Right cardiac atrium (tissue), 5 donors: ENCODE data around the gene PPP1R14C. TPM values are rescaled to one million over a fixed set of nuclear protein-coding genes. Genes with fewer than 3 reads are reported as not detected.

Source experiments
- ATAC-seq, 2 donors: fragments of 200-7000 bp; cut with Tn5 transposase; one replicate each; pipeline versions ENCODE4 v1.8.0 to v1.9.1; 2020; ENCODE audit warnings: moderate library complexity in 2 of 2, mild to moderate bottlenecking in 1 of 2
- DNase-seq, 3 donors: peaks; one replicate each; pipeline ENCODE4 v3.0.0-alpha.2; 2020
- H3K27ac ChIP-seq: one replicate; pipeline ENCODE4 v1.5.1; 2013; ENCODE audit warnings: mild to moderate bottlenecking, low read length, control low read depth, moderate library complexity
- H3K27me3 ChIP-seq: one replicate; pipeline ENCODE4 v1.6.1; 2013; ENCODE audit not compliant: control insufficient read depth, insufficient read depth
- H3K4me1 ChIP-seq: one replicate; pipeline ENCODE4 v1.6.1; 2013; ENCODE audit warnings: low read length; ENCODE audit not compliant: control insufficient read depth, insufficient read depth
- H3K4me3 ChIP-seq: one replicate; pipeline ENCODE4 v1.5.1; 2013; ENCODE audit warnings: low read length, control low read depth
- H3K9me3 ChIP-seq: one replicate; pipeline ENCODE4 v1.6.1; 2013; ENCODE audit warnings: low read length; ENCODE audit not compliant: control insufficient read depth
- WGBS: extraction: QIAGEN DNeasy Blood & Tissue Kit; methylation state at CpG from one replicate; pipeline ENCODE4 v1.1.7; 2013; 5-methylcytosine and 5-hydroxymethylcytosine counted together
- intact Hi-C, 4 donors: fragments of 100-400 bp; cut with DNase I; formaldehyde crosslinking; loops; one replicate each; pipeline versions ENCODE4 v1.11.0 to v1.14.0; 2022 to 2023
- long read RNA-seq, 4 donors: library from polyadenylated mRNA; unstranded; transcript quantifications; one replicate each; pipeline ENCODE4 v2.0.0, GENCODE V29; 2020 to 2021
- polyA plus RNA-seq: library from polyadenylated mRNA; stranded (reverse); fragments of 200-250 nt; gene quantifications from one replicate; pipeline ENCODE4 v1.2.3, GENCODE V29; 2013
- total RNA-seq, 4 donors: library from RNA; stranded (reverse); fragmentation: NEBNext Ultra II Directional; extraction: Animal tissue kit (Norgen Biotek cat#: 25700); gene quantifications; one replicate each; pipeline ENCODE4 v1.2.1, GENCODE V29; 2021
- donor health status: healthy with polysubstance abuse.
- donor health status: DM: no; HTN: yes; CAD: no.
- donor health status: DM: no; HTN: no; CAD: no.
- donor health status: DM: no; HTN: yes; CAD: no; lungs with severe emphysema.
- donor health status: DM: yes; HTN: yes; CAD: no.

Gene PPP1R14C, protein sequence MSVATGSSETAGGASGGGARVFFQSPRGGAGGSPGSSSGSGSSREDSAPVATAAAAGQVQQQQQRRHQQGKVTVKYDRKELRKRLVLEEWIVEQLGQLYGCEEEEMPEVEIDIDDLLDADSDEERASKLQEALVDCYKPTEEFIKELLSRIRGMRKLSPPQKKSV
- total RNA-seq (100 to 1,000 TPM in 3 of 4 donors, 10 to 100 TPM in 1; 90.7 to 170 (median 103) TPM), polyA plus RNA-seq (92.8 TPM)
- long read RNA-seq, donor 1, transcript PPP1R14C-201 (4 exons, 2,152 nt): major isoform, 368 of 387 reads
- long read RNA-seq, donor 1, partial matches to known transcripts: 5 of 387 reads
- long read RNA-seq, donor 1, other reads (novel, unspliced or antisense): 14 of 387 reads
- long read RNA-seq, donor 2, transcript PPP1R14C-201 (4 exons, 2,152 nt): major isoform, 107 of 112 reads
- long read RNA-seq, donor 2, partial matches to known transcripts: 0 of 112 reads
- long read RNA-seq, donor 2, other reads (novel, unspliced or antisense): 5 of 112 reads
- long read RNA-seq, donor 3, transcript PPP1R14C-201 (4 exons, 2,152 nt): major isoform, 69 of 97 reads
- long read RNA-seq, donor 3, partial matches to known transcripts: 11 of 97 reads
- long read RNA-seq, donor 3, other reads (novel, unspliced or antisense): 17 of 97 reads
- long read RNA-seq, donor 4, transcript PPP1R14C-201 (4 exons, 2,152 nt): major isoform, 165 of 172 reads
- long read RNA-seq, donor 4, partial matches to known transcripts: 3 of 172 reads
- long read RNA-seq, donor 4, other reads (novel, unspliced or antisense): 4 of 172 reads

DNA sequence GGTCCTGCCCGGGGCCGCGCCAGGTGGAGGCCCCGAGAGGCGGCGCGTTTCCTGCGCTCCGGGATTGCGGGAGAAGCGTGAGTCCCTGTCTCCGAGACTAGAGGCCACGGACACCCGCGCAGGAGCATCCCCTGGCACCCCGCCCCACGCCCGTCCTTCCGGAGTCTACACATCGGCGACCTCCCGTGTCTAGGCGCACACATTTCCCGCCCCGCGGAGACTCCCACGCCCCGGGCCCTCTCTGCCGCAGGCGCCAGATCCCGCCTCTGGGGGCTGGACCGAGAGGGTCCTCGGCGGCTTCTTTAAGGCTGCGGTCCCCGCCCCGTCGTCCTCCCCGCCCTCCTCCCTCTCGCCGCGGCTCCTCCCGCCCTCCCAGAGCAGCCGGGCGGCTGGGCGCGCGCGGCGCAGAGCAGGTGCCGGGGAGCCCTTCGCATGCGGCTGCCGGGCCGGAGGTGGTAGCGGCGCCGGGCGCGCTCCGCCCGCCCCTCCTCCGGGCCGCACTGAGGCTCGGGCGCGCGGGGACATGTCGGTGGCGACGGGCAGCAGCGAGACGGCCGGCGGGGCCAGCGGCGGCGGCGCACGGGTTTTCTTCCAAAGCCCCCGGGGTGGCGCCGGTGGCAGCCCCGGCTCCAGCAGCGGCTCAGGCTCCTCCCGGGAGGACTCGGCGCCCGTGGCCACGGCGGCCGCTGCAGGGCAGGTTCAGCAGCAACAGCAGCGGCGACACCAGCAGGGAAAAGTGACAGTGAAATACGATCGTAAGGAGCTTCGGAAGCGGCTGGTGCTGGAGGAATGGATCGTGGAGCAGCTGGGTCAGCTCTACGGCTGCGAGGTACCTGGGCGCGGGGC, at the start of gene PPP1R14C:
Gene PPP1R14C (plus strand): TSS at position 375 of the 846 bp plus-strand sequence. CDS start 149 bp downstream, at position 524.
- peak within 1 kb of the TSS; percentile 68 for H3K27ac ChIP-seq
- H3K4me3 ChIP-seq: peak within 1 kb of the TSS; percentile 80
- H3K4me1 ChIP-seq: no peaks in the 10 kb centered on the region
- DNase-seq (peak; percentile 26 to 77 (median 74)), ATAC-seq (peak; percentile 83 to 85)
- under 1% methylated on average over 103 of the region's 103 CpGs for WGBS
- no peaks in the 10 kb centered on the region for H3K27me3 ChIP-seq
- intact Hi-C loops: no loop called here
- no peaks in the 10 kb centered on the region for H3K9me3 ChIP-seq

DNA sequence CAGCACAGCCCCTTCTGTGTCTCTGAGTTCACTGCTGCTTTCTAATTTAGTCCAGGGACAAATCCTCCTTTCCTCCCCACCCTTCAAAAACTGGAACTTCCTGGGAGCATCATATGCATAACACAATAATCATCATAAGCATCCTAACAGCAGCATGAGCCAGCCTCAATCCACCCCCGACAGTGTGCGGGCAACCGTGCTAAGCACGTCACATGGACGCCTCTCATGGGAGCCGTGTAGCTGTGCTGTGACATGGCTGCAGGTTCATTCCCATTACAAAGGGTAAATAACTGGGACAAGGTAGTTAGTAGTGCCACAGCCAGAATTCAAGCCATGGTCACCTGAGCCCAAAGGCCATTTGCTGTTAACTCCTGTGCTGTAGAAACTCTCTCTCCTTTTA, 49.4 kb upstream of the PPP1R14C start:
- Histone ChIP-seq H3K27ac (no peak overlapping the region), H3K4me3 (no peak overlapping the region), H3K9me3 (no peaks in the 10 kb centered on the region), H3K27me3 (no peaks in the 10 kb centered on the region), H3K4me1 (no peaks in the 10 kb centered on the region)
- ATAC-seq: no peak
- no peak for DNase-seq
- WGBS: 87% methylated on average over 6 of the region's 6 CpGs
- intact Hi-C loops: no loop called here

DNA sequence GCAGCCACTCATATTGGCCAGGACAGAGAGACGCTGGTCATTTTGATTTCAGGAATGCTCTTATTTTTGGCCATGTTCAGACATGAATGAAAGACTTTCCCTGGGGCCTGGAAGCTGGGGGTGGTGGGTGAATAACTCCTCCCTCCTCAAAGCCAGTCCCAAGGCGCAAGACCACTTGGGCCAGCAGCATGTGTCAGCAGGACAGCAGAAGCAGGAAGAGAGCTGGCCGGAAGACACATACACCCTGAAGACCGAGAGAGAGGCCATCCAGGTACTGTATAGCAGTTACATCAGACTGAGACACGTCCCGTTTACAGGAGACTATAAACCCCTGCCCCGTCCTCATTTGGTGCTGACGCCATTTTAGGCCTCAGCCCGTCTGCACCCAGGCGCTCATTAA, 44.7 kb upstream of the PPP1R14C start:
- Histone ChIP-seq H3K27me3 (no peaks in the 10 kb centered on the region), H3K4me1 (no peaks in the 10 kb centered on the region), H3K9me3 (no peaks in the 10 kb centered on the region), H3K4me3 (no peak overlapping the region), H3K27ac (no peak overlapping the region)
- 89% methylated on average over 10 of the region's 10 CpGs for WGBS
- ATAC-seq (no peak), DNase-seq (no peak)
- intact Hi-C loops: no loop called here

DNA sequence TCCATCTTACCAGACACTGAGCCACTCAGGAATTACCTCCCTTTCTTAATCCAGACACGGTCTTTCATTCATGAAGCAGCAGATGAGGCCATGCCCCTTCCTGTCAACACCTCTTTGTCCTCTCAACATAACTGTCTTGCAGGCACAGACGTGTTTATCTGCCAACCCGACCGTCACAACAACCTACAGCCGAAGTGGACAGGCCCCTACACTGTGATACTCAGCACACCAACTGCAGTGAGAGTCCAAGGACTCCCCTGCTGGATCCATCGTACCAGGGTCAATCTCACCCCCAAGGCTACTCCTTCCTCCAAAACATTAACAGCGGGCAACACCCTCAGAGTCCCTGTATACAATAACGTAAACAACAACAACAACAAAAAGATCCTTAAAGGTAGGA, 43.3 kb upstream of the PPP1R14C start:
- no peak for ATAC-seq
- Histone ChIP-seq H3K4me1 (no peaks in the 10 kb centered on the region), H3K27ac (no peak overlapping the region)

DNA sequence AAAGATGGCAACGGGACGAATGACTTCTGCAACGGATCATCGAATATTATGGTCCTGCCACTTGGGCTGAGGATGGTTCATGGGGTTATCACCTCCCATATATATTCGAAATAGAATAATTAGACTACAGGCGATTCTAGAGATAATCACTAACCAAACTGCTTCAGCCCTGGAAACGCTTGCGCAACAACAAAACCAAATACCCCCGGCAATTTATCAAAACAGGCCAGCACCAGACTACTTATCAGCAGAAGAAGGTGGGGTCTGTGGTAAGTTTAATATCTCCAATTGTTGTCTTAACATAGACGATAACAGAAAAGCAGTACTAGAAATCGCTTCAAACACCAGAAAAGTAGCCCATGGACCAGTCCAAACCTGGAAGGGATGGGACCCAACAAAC, 42.9 kb upstream of the PPP1R14C start:
- H3K9me3 ChIP-seq: no peaks in the 10 kb centered on the region
- DNase-seq (no peak), ATAC-seq (no peak)
- H3K27ac ChIP-seq: no peak overlapping the region
- H3K4me1 ChIP-seq: no peaks in the 10 kb centered on the region
- H3K27me3 ChIP-seq: no peaks in the 10 kb centered on the region
- no peak overlapping the region for H3K4me3 ChIP-seq
- intact Hi-C loops: no loop called here
- 90% methylated on average over 11 of the region's 11 CpGs for WGBS

More for the DNA sequence above, 43.3 kb upstream of the PPP1R14C start:
- no peak for DNase-seq
- intact Hi-C loops: no loop called here
- Histone ChIP-seq H3K27me3 (no peaks in the 10 kb centered on the region), H3K4me3 (no peak overlapping the region), H3K9me3 (no peaks in the 10 kb centered on the region)
- WGBS: 64% methylated on average over 8 of the region's 8 CpGs

DNA sequence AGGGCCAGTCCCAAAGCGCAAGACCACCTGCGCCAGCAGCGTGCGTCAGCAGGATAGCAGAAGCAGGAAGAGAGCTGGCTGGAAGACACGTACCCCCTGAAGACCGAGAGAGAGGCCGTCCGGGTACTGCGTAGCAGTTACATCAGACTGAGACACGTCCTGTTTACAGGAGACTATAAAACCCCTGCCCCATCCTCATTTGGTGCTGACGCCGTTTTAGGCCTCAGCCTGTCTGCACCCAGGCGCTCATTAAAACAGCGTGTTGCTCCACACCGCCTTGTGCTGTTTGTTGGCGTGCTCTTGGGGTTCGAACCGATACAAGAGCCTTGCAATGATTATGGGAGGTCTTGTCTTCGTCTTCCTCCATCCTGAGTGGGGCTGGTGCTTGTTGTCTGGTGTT, 42.1 kb upstream of the PPP1R14C start:
- ATAC-seq (no peak), DNase-seq (no peak)
- H3K27me3 ChIP-seq: no peaks in the 10 kb centered on the region
- H3K4me1 ChIP-seq: no peaks in the 10 kb centered on the region
- H3K9me3 ChIP-seq: no peaks in the 10 kb centered on the region
- intact Hi-C loops: no loop called here
- 93% methylated on average over 19 of the region's 19 CpGs for WGBS
- no peak overlapping the region for H3K27ac ChIP-seq
- no peak overlapping the region for H3K4me3 ChIP-seq

DNA sequence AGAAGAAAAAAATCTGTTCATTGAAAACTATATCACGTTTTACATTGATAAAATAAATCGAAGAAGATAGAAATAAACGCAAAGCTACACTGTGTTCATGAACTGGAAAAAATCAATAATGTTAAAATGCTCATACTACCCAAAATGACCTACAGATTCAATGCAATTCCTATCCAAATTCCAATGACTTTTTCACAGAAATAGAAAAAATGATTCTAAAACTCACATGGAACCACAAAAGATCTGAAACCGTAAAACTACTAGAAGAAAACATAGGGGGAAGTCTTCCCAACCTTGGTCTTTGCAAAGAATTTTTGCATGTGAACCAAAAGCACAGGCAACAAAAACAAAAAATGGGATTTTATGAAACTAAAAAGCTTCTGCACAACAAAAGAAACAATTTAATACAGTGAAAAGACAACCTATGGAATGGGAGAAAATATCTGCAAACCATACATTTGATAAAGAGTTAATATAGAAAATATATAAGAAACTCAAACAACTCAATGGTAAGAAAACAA, 40.0 kb upstream of the PPP1R14C start:
- WGBS: 92% methylated on average over 4 of the region's 4 CpGs
- Histone ChIP-seq H3K27me3 (no peaks in the 10 kb centered on the region), H3K4me1 (no peaks in the 10 kb centered on the region), H3K4me3 (no peak overlapping the region), H3K9me3 (no peaks in the 10 kb centered on the region), H3K27ac (no peak overlapping the region)
- no peak for DNase-seq
- intact Hi-C loops: no loop called here
- ATAC-seq: no peak

DNA sequence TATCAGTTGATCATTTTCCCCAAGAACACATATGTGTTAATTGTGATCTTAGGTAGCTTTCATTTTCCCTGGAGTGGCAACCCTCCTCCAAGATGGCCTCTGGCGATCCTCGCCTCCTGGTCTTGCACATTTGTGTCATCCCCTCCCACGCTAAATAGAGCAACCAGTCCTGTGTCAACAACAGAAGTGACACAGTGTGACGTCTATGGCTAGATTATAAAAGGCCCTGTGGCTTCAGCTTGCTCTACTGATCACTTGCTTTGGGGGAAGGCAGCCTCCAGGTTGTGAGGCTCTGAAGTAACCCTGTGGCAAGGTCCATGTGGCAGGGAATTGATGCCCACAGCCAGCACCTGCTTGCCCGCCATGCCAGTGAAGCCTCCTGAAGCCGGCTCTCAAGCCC, 30.6 kb upstream of the PPP1R14C start:
- Histone ChIP-seq H3K9me3 (no peaks in the 10 kb centered on the region), H3K27ac (no peak overlapping the region), H3K27me3 (no peaks in the 10 kb centered on the region), H3K4me1 (no peaks in the 10 kb centered on the region), H3K4me3 (no peak overlapping the region)
- DNase-seq (no peak), ATAC-seq (no peak)
- intact Hi-C loops: no loop called here
- WGBS: 89% methylated on average over 6 of the region's 6 CpGs

DNA sequence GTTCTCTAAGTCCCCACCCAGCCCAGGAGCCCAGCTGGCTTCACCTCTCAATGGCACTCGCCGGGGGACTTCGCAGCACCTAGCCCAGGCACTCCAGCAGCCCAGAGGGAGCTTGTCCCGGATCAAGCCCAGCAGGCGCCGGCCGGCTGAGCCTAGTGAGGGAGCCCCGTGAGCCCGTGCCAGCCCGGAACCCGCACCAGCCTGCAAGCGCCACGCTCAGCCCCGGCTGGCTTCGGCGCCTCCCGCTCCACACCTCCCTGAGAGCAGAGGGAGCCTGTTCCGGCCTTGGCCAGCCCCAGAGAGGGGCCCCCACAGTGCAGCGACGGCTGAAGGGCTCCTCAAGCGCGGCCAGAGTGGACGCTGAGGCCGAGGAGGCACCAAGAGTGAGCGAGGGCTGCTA, 27.1 kb upstream of the PPP1R14C start:
- 98% methylated on average over 25 of the region's 25 CpGs for WGBS
- intact Hi-C loops: no loop called here

DNA sequence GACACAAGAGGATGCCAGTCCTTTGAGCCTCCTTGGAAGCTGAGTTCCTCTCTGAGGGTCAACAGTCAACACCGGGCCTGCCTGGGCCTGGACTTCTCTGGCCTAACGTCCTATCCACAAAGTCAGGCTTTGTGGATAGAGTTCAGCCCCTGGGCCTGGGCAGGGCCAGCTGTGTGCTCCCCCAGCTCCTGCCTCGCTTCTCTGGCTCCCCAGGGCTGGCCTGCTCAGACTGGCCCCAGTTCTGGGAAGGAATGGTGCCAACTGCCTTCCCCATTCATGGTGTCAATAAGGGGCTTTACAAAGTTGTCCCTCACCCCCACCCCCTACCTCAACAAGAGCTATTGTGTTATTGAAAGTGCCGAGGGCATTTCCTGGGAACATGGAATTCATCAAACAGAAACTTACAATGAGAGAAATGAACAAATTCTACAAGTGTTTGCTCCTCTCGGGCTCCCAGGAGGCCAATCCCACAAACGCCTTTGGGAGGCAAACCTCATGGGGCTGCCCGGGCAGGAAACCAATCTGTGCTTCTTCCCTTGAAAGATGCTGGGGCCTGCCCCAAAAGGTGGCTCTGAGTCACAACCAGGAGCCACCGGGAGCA, 26.5 kb upstream of the PPP1R14C start:
- Histone ChIP-seq H3K4me1 (no peaks in the 10 kb centered on the region), H3K27ac (no peak overlapping the region), H3K4me3 (no peak overlapping the region), H3K27me3 (no peaks in the 10 kb centered on the region), H3K9me3 (no peaks in the 10 kb centered on the region)
- intact Hi-C loops: no loop called here
- DNase-seq (no peak), ATAC-seq (no peak)
- 83% methylated on average over 8 of the region's 8 CpGs for WGBS

More for the DNA sequence above, 27.1 kb upstream of the PPP1R14C start:
- ATAC-seq (no peak), DNase-seq (no peak)
- H3K4me3 ChIP-seq: no peak overlapping the region
- H3K4me1 ChIP-seq: no peaks in the 10 kb centered on the region
- no peaks in the 10 kb centered on the region for H3K27me3 ChIP-seq
- no peaks in the 10 kb centered on the region for H3K9me3 ChIP-seq
- H3K27ac ChIP-seq: no peak overlapping the region
